Stimulated activated CD4-positive, alpha-beta T cell treated with anti-CD3 and anti-CD28 coated beads, Interleukin-4, amount 100 ng/mL, for 48 hours (primary cell): ENCODE measurements around the gene PRTFDC1.
"Not testable (repeated sequence)": the region's sequence is repeated elsewhere in the genome, so short reads cannot be mapped to it uniquely, and the experiment has no call there.

Experiments
- DNase-seq, 2 donors: peaks; one replicate each; pipeline ENCODE4 v3.0.0-alpha.2; 2020; ENCODE audit warnings: low read depth in 2 of 2

PRTFDC1 gene

DNA sequence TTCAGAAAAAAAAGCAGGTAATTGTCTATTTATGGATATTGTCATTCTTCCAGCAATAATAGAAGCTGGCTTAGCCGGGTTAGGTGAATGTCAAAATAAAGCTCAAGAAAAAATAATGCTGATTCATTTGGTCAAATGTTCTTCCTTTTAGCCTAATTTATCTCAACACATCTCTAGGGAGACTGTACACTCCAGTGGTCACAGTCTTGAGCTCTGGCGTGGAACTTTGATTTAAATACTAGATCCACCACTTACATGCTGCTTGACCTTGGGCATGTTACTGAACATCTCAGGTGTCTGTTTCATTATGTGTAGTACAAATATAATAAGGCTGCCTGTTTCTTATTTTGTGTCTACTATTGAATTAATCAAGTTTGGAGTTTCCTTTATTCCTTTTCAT is 22.0 kb downstream of the PRTFDC1 start:
- no peak for DNase-seq

DNA sequence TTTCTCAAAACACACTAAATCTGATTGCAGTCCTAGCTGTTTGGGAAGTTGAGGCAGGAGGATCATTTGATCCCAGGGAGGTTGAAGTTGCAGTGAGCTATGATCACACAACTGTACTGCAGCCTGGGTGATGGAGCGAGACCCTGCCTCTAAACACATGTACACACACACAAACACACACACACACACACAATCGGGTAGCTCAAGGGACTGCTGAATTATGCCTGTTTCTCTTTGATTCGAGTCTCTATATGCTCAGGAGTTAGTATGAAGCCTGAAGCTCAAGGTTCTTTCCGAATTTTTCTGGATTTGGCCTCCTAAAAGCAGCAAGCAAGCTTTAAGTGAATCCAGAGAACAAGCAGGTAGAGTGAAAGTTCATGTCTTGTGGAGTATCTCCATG is 22.5 kb downstream of the PRTFDC1 start:
- DNase-seq: no peak

DNA sequence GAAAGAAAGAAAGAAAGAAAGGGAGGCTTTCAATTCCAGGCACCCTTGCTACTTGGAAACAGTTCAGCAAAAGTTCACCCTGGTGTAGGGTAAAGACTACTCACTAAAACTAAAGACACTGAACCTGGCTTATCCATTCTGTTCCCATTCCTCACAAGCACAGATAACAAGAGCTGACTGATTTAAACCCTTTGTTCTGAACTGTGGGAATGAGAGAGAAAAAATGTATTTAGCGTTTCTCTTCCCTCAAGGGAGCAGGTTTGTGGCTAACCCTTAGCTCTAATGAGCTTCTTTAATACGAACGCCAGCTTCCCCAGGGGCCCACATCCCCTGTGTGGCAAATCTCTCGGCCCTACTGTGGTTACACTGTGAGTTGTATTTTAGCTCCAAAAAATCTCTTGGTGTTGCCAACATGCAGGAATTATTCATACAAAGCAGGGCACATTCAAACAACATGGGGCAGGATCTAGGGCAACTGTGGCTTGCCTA is 23.3 kb downstream of the PRTFDC1 start:
- no peak for DNase-seq

DNA sequence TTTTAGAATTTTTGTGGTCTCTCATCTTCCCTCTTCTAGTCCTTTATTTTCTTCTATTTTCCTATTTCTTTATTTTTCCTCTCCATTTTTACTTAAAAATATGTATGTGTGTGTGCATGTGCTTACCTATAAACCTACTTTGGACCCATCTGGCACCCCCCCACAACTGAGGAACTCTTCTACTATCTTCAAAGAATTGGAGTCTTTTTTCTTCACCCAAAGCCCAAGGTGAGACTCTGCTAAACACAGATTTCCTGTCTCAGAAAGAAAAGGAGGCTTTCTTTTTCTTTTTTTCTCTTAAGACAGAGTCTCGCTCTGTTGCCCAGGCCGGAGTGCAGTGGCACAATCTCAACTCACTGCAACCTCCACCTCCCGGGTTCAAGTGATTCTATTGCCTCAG is 24.2 kb downstream of the PRTFDC1 start:
- no peak for DNase-seq

- no peak for DNase-seq
Observed at GRCh38 chr10:24926557-24926956, 25.8 kb downstream of the PRTFDC1 start.

GRCh38 chr10:24925799-24926198 is 26.6 kb downstream of the PRTFDC1 start:
- no peak for DNase-seq

DNA sequence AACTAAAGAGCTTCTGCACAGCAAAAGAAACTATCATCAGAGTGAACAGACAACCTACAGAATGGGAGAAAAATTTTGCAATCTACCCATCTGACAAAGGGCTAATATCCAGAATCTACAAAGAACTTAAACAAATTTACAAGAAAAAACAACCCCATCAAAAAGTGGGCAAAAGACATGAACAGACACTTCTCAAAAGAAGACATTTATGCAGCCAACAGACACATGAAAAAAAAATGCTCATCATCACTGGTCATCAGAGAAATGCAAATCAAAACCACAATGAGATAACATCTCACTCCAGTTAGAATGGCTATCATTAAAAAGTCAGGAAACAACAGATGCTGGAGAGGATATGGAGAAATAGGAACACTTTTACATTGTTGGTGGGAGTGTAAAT is 27.9 kb downstream of the PRTFDC1 start:
- DNase-seq: not testable (repeated sequence)

GRCh38 chr10:24922222-24922868 is 30.1 kb downstream of the PRTFDC1 start:
- peak in 1 of 2 donors; percentile 23 for DNase-seq

DNA sequence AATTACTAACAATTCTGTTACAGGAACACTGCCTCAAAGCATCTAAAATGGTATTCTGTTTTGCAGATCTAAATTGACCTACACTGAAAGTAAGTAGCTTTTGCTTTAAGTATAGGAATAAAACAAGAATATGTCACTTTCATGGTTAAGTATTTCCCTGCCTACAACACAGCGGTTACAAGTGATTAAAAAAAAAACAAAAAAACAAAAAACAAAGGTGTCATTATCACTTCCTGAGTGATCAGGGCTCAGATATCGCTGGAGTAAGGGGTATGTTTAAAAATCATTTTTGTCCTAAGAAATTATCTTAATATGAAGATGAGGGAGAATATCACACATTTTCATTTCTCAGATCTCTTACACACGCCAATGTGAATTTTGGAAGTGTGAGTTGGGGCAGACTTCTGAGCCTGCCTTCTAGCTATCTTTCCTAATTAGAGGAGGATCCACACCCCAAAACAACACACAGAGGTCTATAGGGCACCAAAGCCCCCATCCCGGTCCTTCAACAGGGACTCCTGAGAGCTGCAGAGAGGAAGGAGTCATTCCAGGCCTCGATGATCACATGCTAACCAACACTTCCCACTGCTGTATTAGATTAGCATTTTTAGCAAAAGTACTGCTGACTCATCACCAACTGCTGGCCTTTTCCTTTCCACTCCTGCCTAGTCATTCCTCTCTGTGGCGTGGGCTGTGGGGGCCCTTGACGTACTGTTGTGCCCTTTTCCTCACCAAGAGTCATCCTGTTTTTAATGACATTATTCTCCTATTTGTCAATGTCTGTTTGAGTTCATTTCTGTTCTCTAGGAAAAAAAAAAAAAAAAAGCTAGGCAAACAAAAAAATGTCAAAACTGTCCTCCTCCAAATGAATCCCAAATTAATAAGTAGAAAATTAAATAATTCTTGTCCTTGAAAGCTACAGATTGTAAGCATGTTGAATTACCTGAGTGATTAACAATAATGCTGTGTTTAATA is 31.2 kb downstream of the PRTFDC1 start:
- DNase-seq: peak; percentile 49 to 75

DNA sequence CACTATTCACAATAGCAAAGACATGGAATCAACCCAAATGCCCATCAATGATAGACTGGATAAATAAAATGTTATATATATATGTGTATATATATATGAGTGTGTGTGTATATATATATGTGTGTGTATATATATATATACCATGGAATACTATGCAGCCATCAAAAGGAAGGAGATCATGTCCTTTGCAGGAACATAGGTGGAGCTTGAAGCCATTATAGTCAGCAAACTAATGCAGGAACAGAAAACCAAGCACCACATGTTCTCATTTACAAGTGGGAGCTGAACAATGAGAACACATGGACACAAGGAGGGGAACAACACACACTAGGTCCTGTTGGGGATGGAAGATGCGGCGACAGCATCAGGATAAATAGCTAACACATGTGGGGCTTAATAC is 32.2 kb downstream of the PRTFDC1 start:
- DNase-seq: not testable (repeated sequence)

DNA sequence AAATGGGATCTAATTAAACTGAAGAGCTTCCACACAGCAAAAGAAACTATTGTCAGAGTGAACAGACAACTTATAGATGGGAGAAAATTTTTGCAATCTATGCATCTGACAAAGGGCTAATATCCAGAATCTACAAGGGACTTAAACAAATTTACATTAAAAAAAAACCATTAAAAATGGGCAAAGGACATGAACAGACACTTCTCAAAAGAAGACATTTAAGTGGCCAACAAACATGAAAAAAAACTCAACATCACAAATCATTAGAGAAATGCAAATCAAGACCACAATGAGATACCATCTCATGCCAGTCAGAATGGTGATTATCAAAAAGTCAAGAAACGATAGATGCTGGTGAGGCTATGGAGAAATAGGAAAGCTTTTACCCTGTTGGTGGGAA is 32.8 kb downstream of the PRTFDC1 start:
- DNase-seq: not testable (repeated sequence)

GRCh38 chr10:24917979-24918378 is 34.4 kb downstream of the PRTFDC1 start:
- no peak for DNase-seq

DNA sequence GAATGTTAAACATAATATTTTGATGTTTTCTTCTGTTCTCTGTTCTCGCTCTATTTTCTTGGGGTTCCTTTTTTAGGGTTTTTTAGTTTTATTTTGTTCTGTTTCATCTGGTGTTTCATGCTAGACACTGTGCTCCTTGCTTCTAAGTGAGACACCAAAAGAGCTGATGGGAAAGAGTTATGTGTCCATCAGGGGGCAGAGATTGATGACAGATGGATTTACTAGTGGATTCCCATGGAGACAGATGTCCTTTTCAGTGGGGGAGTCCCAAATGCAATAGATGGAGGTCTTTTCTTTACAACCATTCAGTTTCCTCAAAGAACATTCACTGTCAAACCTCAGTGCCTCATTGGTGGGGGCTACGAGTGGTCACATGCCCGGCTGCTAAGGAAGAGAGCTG is 34.9 kb downstream of the PRTFDC1 start:
- DNase-seq: no peak

DNA sequence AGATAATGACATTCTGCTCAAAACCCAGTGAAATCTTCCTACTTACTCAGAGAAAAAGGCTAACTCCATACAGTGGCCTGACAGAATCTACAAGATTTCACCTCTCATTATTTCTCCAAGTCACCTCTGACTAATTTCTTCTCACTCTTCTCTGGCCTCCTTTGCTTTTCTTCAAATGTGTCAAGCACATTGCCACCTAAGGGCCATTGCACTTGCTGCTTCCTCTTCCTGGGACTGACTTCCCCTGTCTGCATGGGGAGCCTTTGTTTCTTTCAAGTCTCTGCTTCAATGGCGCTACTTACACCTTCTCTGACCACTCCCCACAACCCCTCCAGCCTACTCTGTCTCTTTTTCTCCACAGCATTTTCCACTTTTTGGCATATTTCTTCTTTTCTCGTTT is 36.0 kb downstream of the PRTFDC1 start:
- no peak for DNase-seq

- DNase-seq: no peak
Observed at GRCh38 chr10:24915304-24915703, 37.1 kb downstream of the PRTFDC1 start.

DNA sequence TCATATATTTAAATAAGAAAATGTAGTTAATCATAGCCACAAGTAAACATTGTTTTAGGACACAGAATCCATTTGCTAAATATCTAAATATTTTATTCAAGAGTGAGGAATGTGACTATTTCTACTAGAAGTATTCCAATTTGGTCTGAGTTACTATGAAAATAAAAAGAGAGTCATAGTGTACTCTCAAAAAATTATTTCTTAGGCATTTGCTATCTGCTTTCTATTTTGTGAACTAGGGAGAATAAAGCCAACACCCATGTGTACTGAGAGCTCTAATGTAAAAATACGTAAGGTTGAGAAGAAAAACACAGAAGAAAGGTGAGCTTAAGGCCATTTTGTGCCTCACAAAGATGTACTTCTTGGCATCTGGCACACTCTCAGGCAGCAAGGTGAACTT is 38.3 kb downstream of the PRTFDC1 start:
- DNase-seq: no peak

- no peak for DNase-seq
Observed at GRCh38 chr10:24912215-24912614, 40.2 kb downstream of the PRTFDC1 start.

GRCh38 chr10:24911029-24911428 is 41.4 kb downstream of the PRTFDC1 start:
- no peak for DNase-seq

- DNase-seq: no peak
Observed at GRCh38 chr10:24910574-24910973, 41.8 kb downstream of the PRTFDC1 start.

GRCh38 chr10:24908793-24909423 is 43.5 kb downstream of the PRTFDC1 start:
- DNase-seq: no peak

DNA sequence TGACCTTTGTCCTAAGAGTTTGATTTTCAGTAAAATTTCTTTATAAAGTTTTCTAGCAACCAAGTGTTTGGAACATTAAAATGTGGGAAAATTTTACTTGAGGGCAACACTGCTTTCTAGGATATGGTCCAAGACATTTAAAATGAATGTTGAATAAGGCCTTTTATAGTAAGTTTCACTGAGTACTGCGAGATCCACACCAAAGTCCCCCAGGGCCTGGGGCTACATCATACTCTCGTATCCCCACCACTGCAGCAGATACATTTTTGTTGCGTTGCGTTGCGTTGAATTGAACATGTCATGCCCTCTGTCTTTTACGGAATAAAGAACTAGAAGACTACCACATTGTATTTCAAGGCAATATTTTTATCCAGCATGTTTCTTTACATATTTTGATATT is 44.5 kb downstream of the PRTFDC1 start:
- no peak for DNase-seq

DNA sequence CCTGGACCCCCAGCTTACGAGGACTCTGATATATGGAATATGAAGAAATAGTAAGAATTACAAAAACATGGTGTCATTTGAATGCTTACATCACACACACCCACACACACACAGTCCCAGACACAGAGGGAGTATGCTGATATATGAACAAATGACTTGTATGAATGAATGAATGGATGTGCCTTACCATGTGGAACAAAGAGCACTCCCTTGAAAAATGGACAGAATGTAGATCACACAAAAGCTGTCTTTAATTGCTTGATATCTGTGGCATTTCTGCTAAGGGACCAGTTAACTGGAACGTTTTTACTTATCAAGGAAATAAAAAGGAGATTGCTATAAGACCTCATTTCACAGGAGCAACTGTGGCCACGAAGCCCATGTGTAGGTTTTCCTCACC is 46.0 kb downstream of the PRTFDC1 start:
- no peak for DNase-seq
